ENCODE data around the gene CLDN20. TPM values are rescaled to one million over a fixed set of nuclear protein-coding genes. Genes with fewer than 3 reads are reported as not detected.

CLDN20 gene
- total and polyA plus RNA-seq, 3 donors from 2014 or later = 0.26 TPM; not detected in 2

DNA sequence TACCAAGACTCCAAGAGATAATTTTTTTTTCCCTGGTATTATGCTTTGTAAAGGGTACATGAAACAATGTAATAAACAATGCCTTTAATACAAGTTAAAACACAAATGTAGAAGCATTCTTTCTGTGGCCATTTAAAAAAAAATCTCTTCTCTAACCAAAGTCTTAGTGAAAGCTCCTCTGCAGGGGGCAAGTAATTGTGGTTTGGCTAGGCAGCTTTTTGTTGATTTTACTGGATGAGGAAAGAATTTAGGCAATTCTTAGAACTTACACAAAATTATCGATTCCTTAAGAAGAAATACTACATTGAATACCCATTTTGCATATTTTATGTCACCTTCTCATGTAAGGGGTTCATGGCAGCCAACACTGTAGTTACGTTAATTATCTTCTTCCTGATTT is 38.1 kb downstream of the CLDN20 start:
- Histone ChIP-seq H3K4me3 (no peak overlapping the region), H3K9me3 (no peaks in the 10 kb centered on the region), H3K36me3 (ENCODE audit: low read depth, missing control alignments) (no peaks in the 10 kb centered on the region), H3K4me1 (no peaks in the 10 kb centered on the region), H3K27me3 (no peaks in the 10 kb centered on the region), H3K27ac (no peak overlapping the region)
- 91 to 94% methylated on average over 2 of the region's 2 CpGs for WGBS, 2 donors
- no peak for DNase-seq
- TF ChIP-seq, protein P1, sequence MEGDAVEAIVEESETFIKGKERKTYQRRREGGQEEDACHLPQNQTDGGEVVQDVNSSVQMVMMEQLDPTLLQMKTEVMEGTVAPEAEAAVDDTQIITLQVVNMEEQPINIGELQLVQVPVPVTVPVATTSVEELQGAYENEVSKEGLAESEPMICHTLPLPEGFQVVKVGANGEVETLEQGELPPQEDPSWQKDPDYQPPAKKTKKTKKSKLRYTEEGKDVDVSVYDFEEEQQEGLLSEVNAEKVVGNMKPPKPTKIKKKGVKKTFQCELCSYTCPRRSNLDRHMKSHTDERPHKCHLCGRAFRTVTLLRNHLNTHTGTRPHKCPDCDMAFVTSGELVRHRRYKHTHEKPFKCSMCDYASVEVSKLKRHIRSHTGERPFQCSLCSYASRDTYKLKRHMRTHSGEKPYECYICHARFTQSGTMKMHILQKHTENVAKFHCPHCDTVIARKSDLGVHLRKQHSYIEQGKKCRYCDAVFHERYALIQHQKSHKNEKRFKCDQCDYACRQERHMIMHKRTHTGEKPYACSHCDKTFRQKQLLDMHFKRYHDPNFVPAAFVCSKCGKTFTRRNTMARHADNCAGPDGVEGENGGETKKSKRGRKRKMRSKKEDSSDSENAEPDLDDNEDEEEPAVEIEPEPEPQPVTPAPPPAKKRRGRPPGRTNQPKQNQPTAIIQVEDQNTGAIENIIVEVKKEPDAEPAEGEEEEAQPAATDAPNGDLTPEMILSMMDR (IDR thresholded peaks at IDR 0.05) = no peak
- TF ChIP-seq POLR2A (IDR thresholded peaks at IDR 0.05) = no peak
- intact Hi-C loops (cut with DNase I; ENCODE audit: low total_unique reads) = no loop called here

DNA sequence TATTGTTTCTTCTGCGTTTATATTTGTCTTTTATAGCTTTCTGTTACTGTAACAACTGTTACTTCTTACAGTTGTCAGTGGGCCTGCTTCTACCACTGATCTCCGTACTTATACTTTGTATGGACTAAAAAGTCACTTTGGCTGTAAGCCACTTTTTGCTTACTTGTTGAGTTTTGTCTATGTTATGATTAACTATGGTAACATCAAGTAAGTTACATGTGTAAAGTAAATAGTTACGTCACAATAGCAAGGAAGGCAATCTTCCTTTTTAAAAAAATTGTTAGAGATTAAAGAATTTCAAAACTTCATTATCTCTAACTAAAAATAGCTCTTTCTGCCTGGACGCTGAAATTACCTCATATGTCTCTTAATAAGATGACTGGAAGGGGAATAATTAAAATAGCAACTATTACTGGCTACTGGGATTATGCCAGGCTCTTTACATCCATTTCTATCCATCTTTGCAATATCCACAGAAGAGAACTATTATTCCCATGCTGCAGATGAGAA is 39.6 kb downstream of the CLDN20 start:
- H3K4me1 ChIP-seq = no peaks in the 10 kb centered on the region
- no peak overlapping the region for H3K27ac ChIP-seq
- no peaks in the 10 kb centered on the region for H3K27me3 ChIP-seq
- intact Hi-C loops (cut with DNase I; ENCODE audit: low total_unique reads) = no loop called here
- H3K36me3 ChIP-seq (ENCODE audit: low read depth, missing control alignments) = no peaks in the 10 kb centered on the region
- 61 to 69% methylated on average over 4 of the region's 4 CpGs for WGBS, 2 donors
- no peaks in the 10 kb centered on the region for H3K9me3 ChIP-seq
- DNase-seq = no peak
- no peak overlapping the region for H3K4me3 ChIP-seq
- no peak for TF ChIP-seq POLR2A (IDR thresholded peaks at IDR 0.05)
- TF ChIP-seq, protein P1 (IDR thresholded peaks at IDR 0.05) = no peak

DNA sequence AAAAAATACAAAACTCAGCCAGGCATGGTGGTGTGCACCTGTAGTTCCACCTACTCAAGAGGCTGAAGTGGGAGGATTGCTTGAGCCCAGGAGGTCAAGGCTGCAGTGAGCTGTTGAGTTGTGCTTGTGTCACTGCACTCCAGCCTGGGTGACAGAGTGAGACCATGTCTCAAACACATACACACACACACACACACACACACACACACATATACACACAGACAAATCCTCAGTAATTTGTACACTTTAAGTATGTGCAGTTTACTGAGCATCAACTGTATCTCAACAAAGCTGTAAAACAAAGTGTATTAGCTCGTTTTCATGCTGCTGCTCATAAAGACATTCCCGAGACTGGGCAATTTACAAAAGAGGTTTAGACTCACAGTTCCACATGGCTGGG is 43.1 kb downstream of the CLDN20 start:
- no peaks in the 10 kb centered on the region for H3K36me3 ChIP-seq (ENCODE audit: low read depth, missing control alignments)
- 85 to 92% methylated on average over 2 of the region's 2 CpGs for whole genome bisulfite sequencing, 2 donors
- intact Hi-C loops (cut with DNase I; ENCODE audit: low total_unique reads) = no loop called here
- H3K27me3 ChIP-seq = no peaks in the 10 kb centered on the region
- TF ChIP-seq, protein P1 (IDR thresholded peaks at IDR 0.05) = no peak
- no peak for TF ChIP-seq POLR2A (IDR thresholded peaks at IDR 0.05)
- no peaks in the 10 kb centered on the region for H3K9me3 ChIP-seq
- no peaks in the 10 kb centered on the region for H3K4me1 ChIP-seq
- no peak overlapping the region for H3K27ac ChIP-seq
- DNase-seq = no peak
- no peak overlapping the region for H3K4me3 ChIP-seq

DNA sequence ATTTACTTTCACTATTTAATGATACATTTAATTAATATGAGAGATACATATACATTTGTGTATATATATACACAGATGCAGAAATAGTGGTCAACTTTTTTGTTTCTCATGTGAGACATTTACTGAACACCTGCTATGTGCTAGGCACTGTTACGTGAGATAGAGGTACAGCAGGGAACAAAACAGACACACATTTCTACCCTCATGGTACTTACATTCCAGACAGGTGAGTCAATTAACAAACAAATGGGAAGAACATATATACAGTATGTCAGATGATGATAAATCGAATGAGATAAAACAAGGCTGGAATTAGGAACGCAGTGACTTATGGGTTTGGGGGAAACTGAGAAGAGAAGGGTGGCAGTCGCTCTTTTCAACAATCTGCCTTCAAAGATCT is 45.3 kb downstream of the CLDN20 start:
- no peak for TF ChIP-seq POLR2A (IDR thresholded peaks at IDR 0.05)
- TF ChIP-seq, protein P1 (IDR thresholded peaks at IDR 0.05) = no peak
- Histone ChIP-seq H3K36me3 (ENCODE audit: low read depth, missing control alignments) (no peaks in the 10 kb centered on the region), H3K9me3 (no peaks in the 10 kb centered on the region), H3K4me1 (peaks cover 6% of the 10 kb centered on the region), H3K4me3 (no peak overlapping the region), H3K27ac (no peak overlapping the region), H3K27me3 (no peaks in the 10 kb centered on the region)
- no peak for DNase-seq
- intact Hi-C loops (cut with DNase I; ENCODE audit: low total_unique reads) = no loop called here
- 92 to 97% methylated on average over 4 of the region's 4 CpGs for WGBS, 2 donors

DNA sequence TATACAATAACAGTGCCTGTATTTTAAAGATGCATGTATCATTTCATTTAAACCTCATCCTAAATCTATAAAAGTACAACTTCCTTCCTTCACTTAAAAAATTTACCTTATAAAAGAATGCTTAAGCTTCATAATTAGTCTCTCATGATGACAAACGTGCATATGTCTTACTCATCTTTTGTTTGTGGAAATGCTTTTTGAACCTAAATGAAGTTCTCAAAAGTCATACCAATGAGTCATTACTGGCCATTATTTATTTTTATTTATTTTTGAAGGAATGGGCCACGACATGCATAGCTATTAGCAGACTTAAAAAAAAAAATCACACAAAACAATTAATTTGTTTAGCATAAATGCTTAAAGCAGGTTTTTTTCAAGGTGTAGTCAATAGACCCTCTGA is 46.8 kb downstream of the CLDN20 start:
- Histone ChIP-seq H3K9me3 (no peaks in the 10 kb centered on the region), H3K4me1 (peaks cover 11% of the 10 kb centered on the region), H3K36me3 (ENCODE audit: low read depth, missing control alignments) (no peaks in the 10 kb centered on the region), H3K27ac (no peak overlapping the region), H3K27me3 (no peaks in the 10 kb centered on the region), H3K4me3 (no peak overlapping the region)
- no peak for TF ChIP-seq POLR2A (IDR thresholded peaks at IDR 0.05)
- TF ChIP-seq, protein P1 (IDR thresholded peaks at IDR 0.05) = no peak
- intact Hi-C loops (cut with DNase I; ENCODE audit: low total_unique reads) = no loop called here
- no peak for DNase-seq
- WGBS, 2 donors = 86 to 88% methylated on average over 2 of the region's 2 CpGs

Data from testis (tissue), 3 donors.